IgD-negative memory B cell (primary cell): ENCODE data around the gene TMEM187. TPM values are rescaled to one million over a fixed set of nuclear protein-coding genes. Genes with fewer than 3 reads are reported as not detected.

ENCODE experiments used
- H3K27ac Mint-ChIP-seq, 3 donors: one replicate each; pipeline ENCODE4 v1.8.0; 2020 to 2022; ENCODE audit warnings: mild to moderate bottlenecking in 3 of 3, mixed read lengths in 3 of 3, moderate library complexity in 1 of 3
- H3K27me3 Mint-ChIP-seq: one replicate; pipeline ENCODE4 v1.8.0; 2021; ENCODE audit warnings: mixed read lengths
- H3K36me3 Mint-ChIP-seq: one replicate; pipeline ENCODE4 v1.8.0; 2020; ENCODE audit warnings: mild to moderate bottlenecking, mixed read lengths
- H3K4me1 Mint-ChIP-seq, 3 donors: one replicate each; pipeline ENCODE4 v1.8.0; 2020 to 2022; ENCODE audit warnings: mixed read lengths in 3 of 3, mild to moderate bottlenecking in 1 of 3
- H3K4me3 Mint-ChIP-seq, 4 donors: one replicate each; pipeline ENCODE4 v1.8.0; 2020 to 2022; ENCODE audit warnings: mild to moderate bottlenecking in 4 of 4, mixed read lengths in 4 of 4, moderate library complexity in 3 of 4
- H3K9me3 Mint-ChIP-seq, 3 donors: one replicate each; pipeline ENCODE4 v1.8.0; 2020 to 2021; ENCODE audit warnings: mixed read lengths in 3 of 3, mild to moderate bottlenecking in 1 of 3
- polyA plus RNA-seq: library from polyadenylated mRNA; unstranded; fragments of 300-500 nt; fragmentation: Illumina TruSeq; gene quantifications from one replicate; pipeline ENCODE4 v1.2.3, GENCODE V29; 2021

The TMEM187 gene
- polyA plus RNA-seq, 1 donor from 2014 or later: 7.1 TPM

DNA sequence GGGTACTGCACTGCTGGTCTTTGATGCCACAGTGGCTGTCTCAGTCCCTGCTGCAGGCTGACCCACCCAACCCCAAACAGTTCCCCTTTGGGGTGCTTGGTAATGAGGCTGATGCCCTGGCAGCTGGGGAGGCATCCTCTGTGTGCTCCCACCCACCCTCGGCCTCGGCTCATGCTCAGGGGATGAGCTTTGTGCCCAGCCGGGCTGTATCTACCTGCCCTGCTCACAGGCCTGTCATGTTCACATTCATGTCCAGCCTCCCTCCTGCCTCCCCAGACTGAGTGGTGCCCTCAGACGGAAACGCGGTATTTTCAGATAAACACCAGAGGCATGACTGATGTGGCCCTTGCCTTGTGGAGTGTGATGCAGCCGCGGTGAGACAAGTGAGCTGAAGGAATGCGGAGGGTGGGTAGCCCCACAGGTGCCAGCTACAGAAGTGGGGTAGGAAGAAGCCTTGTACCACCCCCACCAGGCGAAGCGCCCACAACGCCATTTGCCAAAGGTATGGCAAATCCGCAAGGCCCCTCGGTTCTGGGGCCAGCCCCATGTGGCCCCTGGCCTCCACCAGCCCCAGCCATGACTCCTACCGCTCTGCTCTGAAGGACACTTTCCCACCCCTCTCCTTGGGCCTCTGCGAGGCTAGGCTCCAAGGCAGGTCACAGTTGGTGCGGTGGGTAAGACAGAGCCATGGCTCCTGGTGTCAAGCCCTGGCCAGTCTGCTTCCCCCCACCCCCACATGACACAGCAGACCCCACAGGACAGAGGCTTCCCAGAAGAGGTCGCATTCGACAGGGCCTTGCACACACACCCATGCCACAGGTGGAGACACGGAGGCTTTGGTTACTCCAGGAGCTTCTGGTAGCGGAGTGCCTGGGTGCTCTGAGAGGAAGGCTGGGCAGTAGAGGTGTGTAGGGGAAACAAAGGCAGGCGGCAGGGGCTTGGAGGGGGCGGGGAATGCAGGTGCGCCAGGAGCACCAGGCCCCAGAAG, 26.3 kb upstream of the TMEM187 start:
- H3K4me3 Mint-ChIP-seq: no peak overlapping the region
- H3K27me3 Mint-ChIP-seq: peaks cover 1% of the 10 kb centered on the region
- H3K27ac Mint-ChIP-seq: peak overlapping the region in 1 of 3 donors; percentile 14
- no peaks in the 10 kb centered on the region for H3K9me3 Mint-ChIP-seq
- peaks cover 3% of the 10 kb centered on the region for H3K36me3 Mint-ChIP-seq
- H3K4me1 Mint-ChIP-seq: peaks cover 4 to 11% (median 6%) of the 10 kb centered on the region in 3 donors

DNA sequence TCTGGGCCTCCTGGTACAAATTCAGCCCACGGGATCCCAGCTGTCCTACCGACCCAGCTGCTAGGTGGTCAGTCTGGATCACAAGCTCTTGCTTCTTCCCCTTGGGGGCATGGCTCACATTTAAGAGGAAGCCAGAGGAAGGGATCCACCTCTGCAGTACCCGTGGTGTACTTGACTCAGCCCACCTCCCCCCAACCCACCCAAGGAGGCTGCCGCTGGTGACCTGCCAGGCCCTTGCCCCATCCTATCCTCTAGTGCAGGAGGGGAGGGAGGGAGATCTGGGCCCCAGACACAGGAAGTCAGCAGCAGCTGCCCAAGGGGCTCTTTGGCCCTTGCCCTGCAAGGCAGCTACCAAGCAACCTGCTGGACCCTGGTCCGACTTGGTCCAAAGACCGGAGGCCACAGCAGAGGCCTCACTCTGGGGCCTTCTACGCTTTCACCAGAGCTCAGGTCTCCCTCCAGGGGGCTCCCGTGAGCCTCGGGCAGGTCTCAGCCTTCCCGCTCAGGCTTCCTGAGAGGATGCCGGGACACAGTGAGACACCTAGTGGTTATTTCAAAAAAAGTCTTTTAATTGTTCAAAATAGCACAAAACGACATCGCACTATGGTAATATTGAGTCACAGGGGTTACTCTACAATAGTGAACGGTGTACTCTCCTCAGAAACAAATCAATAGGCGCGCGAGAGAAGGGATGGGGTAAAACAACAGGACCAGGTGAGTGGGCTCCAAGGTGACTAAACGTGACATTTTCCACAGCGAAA, 25.4 kb upstream of the TMEM187 start:
- H3K4me1 Mint-ChIP-seq: peaks cover 4 to 10% (median 6%) of the 10 kb centered on the region in 3 donors
- H3K36me3 Mint-ChIP-seq: peaks cover 2% of the 10 kb centered on the region
- peaks cover 1% of the 10 kb centered on the region for H3K27me3 Mint-ChIP-seq
- peak overlapping the region in 2 of 4 donors; percentile 43 to 63 for H3K4me3 Mint-ChIP-seq
- no peaks in the 10 kb centered on the region for H3K9me3 Mint-ChIP-seq
- H3K27ac Mint-ChIP-seq: peak overlapping the region in 2 of 3 donors; percentile 75 to 90

DNA sequence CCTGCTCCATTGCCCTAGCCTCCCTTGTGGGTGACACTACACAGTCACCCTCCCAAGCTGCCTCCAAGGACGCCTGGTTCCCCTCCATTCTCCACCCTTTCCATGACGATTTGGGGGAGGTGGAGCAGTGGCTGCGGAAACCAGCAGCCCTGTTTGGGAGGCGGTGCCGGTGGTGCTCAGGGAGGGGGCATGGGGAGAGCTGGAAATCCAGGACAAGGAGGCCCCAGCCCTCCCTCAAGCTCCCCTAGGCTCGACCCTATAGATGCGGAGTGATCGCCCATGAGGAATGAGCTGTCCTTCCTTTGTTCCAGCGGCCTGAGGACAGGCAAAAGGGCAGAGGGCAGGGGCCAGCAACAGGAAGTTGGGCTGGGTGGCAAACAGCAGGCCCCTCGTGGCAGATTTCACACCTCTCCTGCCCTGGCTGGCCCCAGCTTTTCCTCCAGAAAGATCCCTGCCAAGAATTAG, 24.5 kb upstream of the TMEM187 start:
- peak overlapping the region in 2 of 3 donors; percentile 35 to 67 for H3K27ac Mint-ChIP-seq
- peaks cover 4 to 10% (median 6%) of the 10 kb centered on the region in 3 donors for H3K4me1 Mint-ChIP-seq
- H3K4me3 Mint-ChIP-seq: no peak overlapping the region
- H3K36me3 Mint-ChIP-seq: peaks cover 2% of the 10 kb centered on the region
- H3K9me3 Mint-ChIP-seq: no peaks in the 10 kb centered on the region
- H3K27me3 Mint-ChIP-seq: peaks cover 1% of the 10 kb centered on the region

DNA sequence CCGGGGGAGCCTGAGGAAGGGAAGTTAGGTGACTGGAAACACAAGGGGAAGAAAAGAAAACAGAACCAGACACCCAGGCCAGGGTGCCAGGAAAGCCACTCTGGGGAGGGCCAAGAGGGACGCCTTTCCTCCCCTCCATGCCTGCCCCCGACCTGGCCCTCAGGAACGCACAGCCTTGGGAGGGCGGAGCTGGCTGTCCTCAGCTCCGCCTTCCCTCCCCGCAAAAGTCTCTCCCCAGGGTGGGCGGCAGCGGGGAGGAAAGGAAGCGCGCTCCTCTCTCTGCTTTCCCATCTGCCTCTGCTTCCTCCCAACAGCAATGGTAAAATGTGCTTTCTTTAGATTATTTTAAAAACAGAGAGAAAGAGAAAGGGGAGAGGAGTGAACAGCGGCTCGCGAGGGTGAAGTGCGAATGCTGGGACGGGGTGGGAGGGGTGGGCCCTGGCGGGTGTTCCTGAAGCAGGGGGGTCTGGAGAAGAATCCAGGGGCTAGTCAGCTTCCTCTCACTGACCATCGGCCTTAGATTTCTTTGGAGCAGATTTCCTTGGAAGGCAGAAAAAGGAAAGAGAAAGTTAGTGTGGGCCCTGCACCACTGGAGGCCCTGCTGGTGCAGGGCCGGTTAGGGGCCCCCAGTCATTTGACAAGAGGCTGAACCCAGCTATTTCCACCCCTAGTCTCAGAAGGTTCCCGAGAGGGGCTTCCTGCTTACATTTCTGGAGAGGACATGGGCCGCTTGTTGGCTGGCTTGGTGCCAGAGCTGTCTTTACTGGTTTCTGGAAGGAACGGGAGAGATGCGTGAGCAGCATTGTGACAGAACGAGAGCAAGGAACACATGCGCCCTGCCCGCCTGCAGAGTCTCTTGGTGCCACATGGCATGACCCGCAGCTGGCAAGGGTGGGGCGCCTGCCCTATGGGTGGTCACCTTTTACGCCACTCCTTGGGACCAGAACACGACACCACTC, 23.4 kb upstream of the TMEM187 start:
- H3K4me1 Mint-ChIP-seq: peaks cover 7 to 13% (median 10%) of the 10 kb centered on the region in 3 donors
- no peaks in the 10 kb centered on the region for H3K9me3 Mint-ChIP-seq
- H3K4me3 Mint-ChIP-seq: peak overlapping the region in 1 of 4 donors; percentile 22
- peaks cover 1% of the 10 kb centered on the region for H3K27me3 Mint-ChIP-seq
- H3K36me3 Mint-ChIP-seq: peaks cover 2% of the 10 kb centered on the region
- H3K27ac Mint-ChIP-seq: peak overlapping the region in 2 of 3 donors; percentile 23 to 35

DNA sequence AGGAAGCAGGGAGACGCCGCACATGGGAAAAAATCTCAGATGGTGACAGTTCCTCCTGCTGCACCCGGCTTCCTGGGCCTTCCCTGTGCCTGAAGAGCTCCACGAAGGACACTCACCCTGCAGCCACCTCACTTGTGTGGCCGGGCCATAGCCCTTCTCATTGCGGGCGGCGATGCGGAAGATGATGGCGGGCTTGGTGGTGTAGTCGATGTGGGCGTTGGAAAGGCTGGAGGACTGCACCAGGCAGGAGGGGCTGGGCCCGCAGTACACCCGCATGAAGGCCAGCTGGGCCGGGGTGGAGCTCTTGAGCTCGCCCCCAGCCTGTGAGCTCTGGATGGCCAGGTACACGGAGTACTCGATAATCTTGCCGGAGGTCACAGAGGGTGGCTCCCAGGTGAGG, 22.4 kb upstream of the TMEM187 start:
- Mint-ChIP-seq H3K4me3 (no peak overlapping the region), H3K27ac (no peak overlapping the region), H3K36me3 (peaks cover 4% of the 10 kb centered on the region), H3K9me3 (no peaks in the 10 kb centered on the region), H3K4me1 (peaks cover 7 to 11% (median 10%) of the 10 kb centered on the region in 3 donors), H3K27me3 (no peaks in the 10 kb centered on the region)

DNA sequence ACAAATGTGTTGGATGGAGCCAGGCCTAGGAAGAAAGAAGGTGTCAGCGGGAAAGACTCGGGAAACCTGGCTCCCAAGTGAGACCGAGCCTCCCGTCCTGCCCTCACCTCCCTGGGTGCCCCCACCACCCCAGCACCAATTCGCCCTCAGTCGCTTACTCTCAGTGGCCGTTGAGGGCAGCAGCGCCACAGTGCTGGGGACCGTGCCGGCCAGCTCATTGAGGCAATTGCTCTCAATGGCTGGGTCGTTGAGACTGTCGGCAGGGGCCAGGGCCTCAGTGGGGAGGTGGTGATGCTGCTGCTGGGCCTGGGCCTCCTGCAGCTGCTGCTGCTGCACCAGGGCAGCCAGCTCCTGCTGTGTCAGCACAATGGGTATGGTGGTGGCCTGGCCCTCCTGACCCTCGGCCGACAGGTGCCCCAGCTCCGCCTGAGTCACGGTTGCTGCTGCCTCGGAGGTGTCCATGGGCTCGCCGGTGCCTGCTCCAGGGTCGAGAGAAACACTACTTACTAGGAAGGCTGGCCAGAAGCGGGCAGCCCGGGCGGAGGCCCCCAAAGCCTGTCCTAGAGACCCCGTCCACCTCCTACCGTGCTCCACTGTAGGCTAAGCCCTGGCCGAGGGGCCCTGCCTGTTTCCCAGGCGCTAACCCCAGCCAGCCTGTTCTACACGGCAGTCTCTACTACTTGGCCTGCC, 20.7 kb upstream of the TMEM187 start:
- H3K9me3 Mint-ChIP-seq: no peaks in the 10 kb centered on the region
- H3K4me3 Mint-ChIP-seq: no peak overlapping the region
- no peaks in the 10 kb centered on the region for H3K27me3 Mint-ChIP-seq
- peaks cover 4% of the 10 kb centered on the region for H3K36me3 Mint-ChIP-seq
- H3K27ac Mint-ChIP-seq: peak overlapping the region in 1 of 3 donors; percentile 43
- peaks cover 7 to 10% (median 7%) of the 10 kb centered on the region in 3 donors for H3K4me1 Mint-ChIP-seq

DNA sequence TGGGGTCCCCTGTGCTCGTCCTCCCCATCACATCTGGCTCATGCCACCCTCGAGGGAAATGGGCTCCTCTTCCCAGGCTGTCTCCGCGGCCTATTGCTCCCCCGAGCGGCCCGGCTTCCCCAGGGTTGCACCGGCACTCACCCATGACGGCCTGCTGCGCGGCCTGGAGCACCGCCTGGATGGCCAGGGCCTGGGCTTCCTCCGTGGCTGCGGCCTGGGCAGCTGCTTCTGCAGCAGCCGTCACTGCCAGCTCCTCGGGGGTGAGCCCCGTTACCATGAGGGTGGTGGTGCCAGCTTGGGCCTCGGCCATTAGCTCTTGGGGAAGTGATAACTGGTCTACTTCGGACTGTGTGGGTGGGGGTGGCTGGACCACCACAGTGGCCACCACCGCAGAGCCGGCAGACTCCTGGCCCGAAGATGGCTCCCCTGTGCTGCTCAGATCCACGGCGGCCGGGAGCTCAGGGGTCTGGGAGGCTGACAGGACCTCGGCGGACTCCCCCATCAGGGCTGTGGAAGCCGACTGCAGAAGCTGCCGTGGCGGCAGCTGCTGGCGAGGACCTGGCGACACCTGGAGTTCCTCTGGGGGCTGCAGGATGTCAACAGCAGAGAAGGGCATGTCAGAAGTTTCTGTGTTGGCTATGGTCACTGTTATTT, 20.1 kb upstream of the TMEM187 start:
- Mint-ChIP-seq H3K27ac (peak overlapping the region in 1 of 3 donors; percentile 45), H3K4me1 (peaks cover 4 to 6% (median 4%) of the 10 kb centered on the region in 3 donors), H3K27me3 (no peaks in the 10 kb centered on the region), H3K4me3 (peak overlapping the region in 1 of 4 donors; percentile 37), H3K36me3 (peaks cover 3% of the 10 kb centered on the region), H3K9me3 (no peaks in the 10 kb centered on the region)

DNA sequence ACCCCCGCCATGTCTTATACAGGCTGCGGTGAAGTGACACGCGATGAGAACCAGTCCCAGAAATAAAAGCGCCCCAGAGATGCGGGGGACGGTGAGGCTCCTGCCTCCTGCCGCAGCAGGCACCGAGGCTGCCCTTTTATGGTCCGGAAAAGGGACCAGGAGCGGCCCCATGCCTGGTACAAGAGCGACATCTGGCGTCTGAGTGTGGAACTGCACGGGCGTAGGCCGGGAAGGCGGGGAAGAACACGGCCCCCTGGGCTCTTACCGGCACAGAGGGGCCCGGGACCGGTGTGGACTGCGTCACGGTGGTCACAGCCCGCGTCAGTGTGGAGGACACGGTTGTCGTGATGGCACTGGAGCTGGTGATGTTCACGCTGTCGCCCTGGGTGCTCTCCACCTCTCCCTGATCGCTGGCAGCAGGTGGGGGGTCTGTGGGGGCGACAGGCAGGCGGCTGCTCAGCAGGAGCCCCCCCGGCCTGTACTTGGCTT, 19.2 kb upstream of the TMEM187 start:
- peaks cover 3 to 4% (median 3%) of the 10 kb centered on the region in 3 donors for H3K4me1 Mint-ChIP-seq
- peak overlapping the region; percentile 13 to 76 (median 45) for H3K27ac Mint-ChIP-seq
- peaks cover 5% of the 10 kb centered on the region for H3K36me3 Mint-ChIP-seq
- H3K9me3 Mint-ChIP-seq: no peaks in the 10 kb centered on the region
- no peaks in the 10 kb centered on the region for H3K27me3 Mint-ChIP-seq
- peak overlapping the region in 1 of 4 donors; percentile 14 for H3K4me3 Mint-ChIP-seq

DNA sequence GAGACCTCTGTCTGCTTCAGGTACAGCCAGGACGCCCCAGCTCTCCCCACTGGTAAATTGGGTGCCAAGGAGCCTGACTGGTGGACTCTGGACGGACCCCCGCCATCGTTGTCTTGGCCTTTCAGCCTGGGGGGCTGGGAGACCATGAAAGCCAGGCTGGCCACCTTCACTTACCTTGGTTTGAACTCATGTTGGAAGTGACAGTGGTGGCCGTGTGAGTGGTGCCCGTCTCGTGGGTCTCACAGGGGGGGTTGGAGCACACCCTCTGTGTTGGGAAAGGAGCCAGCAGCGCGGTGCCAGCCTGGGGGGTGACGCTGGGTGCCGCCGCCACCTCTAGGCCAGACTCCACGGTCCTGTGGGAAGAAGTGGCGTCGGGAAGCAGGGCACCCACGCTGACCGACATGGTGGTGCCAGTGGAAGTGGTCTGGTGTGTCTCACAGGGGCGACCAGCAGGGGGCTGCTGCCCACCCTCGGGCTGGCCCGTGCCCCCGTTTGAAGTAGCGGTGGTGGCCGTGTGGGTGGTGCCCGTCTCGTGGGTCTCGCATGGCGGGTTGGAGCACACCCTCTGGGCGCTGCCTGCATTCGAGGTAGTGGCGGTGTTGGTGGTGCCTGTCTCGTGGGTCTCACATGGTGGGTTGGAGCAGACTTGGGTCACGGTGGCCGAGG, 18.5 kb upstream of the TMEM187 start:
- Mint-ChIP-seq H3K36me3 (peaks cover 5% of the 10 kb centered on the region), H3K4me3 (peak overlapping the region in 1 of 4 donors; percentile 9), H3K4me1 (peaks cover 3 to 4% (median 3%) of the 10 kb centered on the region in 3 donors), H3K9me3 (no peaks in the 10 kb centered on the region), H3K27ac (peak overlapping the region in 1 of 3 donors; percentile 31), H3K27me3 (no peaks in the 10 kb centered on the region)

DNA sequence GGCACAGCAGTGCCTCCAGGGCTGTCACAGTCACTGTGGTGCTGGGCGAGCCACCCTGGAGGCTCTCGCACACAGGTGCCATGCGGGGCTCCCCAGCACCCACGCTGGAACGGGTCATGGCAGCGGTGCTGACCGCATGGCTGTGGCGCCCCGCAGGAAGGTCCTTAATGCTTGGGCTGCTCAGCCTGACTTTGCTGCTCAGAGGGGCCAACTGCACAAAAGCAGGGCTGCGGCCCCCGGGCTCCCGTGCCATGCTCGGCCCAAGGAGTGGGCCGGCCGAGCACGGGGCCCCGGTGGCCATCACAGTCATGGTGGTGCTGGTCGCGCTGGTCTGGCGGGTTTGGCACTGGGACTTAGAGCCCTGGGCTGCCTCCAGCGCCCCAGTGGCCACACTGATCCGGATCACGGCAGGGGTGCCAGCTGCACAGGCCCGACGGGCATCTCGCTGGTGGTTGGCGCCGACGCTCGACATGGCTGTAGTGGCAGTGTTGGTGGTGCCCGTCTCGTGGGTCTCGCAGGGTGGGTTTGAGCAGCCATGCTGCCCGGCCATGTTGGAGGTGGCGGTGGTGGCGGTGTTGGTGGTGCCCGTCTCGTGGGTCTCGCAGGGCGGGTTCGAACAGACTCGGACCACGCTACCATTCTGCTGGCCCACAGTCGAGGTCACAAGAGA, 17.9 kb upstream of the TMEM187 start:
- H3K36me3 Mint-ChIP-seq: peaks cover 5% of the 10 kb centered on the region
- peak overlapping the region in 1 of 3 donors; percentile 31 for H3K27ac Mint-ChIP-seq
- H3K4me1 Mint-ChIP-seq: peaks cover 3 to 4% (median 3%) of the 10 kb centered on the region in 3 donors
- H3K4me3 Mint-ChIP-seq: peak overlapping the region in 1 of 4 donors; percentile 9
- no peaks in the 10 kb centered on the region for H3K27me3 Mint-ChIP-seq
- no peaks in the 10 kb centered on the region for H3K9me3 Mint-ChIP-seq

DNA sequence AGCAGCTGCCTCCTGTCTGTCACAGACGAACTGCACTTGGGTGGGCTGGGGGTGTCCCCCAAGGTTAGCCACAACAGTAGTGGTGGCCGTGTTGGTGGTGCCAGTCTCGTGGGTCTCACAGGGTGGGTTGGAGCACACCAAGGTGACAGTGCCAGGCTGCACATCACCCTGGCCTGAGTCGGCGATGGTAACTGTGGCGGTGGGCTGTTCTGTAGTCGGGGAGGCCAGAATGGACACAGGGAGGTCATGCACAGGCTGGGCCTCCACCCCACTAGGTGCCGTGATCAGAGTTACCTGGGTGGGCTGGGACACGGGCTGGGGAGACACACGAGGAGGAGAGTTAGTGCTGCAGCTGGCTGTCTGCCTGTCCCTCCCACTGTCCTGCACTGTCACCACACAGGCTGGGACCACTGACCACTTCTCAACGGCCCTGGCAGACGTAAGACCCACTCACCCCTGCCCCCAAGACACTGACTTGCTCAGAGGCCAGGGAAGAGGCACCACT, 17.3 kb upstream of the TMEM187 start:
- Mint-ChIP-seq H3K9me3 (no peaks in the 10 kb centered on the region), H3K27me3 (no peaks in the 10 kb centered on the region), H3K27ac (peak overlapping the region in 2 of 3 donors; percentile 10 to 47), H3K36me3 (peaks cover 5% of the 10 kb centered on the region), H3K4me3 (no peak overlapping the region), H3K4me1 (peaks cover 3 to 4% (median 3%) of the 10 kb centered on the region in 3 donors)
